ENCODE measurements around the gene CLGN. TPM values are rescaled to one million over a fixed set of nuclear protein-coding genes. Genes with fewer than 3 reads are reported as not detected.

Gene CLGN
- total RNA-seq = 0.09 and 0.11 TPM in 2 replicates

GRCh38 chr4:140427106-140427918, at the start of gene CLGN:
TSS of gene CLGN (minus strand) at chr4:140427648. CDS start at chr4:140413078, 14,570 bp downstream.

GRCh38 chr4:140373328-140374129, 53.9 kb downstream of the CLGN start, which contains the start of gene SCOC:
TSS of gene SCOC (plus strand) at chr4:140373646. CDS start at chr4:140379171, 5,525 bp downstream.

Other genes starting within 250 kb of the CLGN start
- gene SCOC, start 54.0 kb downstream of the CLGN start, total RNA-seq = 42.3 and 45.0 TPM in 2 replicates
- not detected in 2 replicates for gene MGAT4D, start 70.6 kb upstream of the CLGN start, total RNA-seq
- gene ELMOD2, start 96.5 kb upstream of the CLGN start, total RNA-seq = 14.3 and 21.3 TPM in 2 replicates
- not detected in 2 replicates for gene UCP1, start 141.3 kb upstream of the CLGN start, total RNA-seq

Measured in dermis lymphatic vessel endothelial cell (primary cell).